ENCODE measurements around the gene TESK2.
"Not testable (repeated sequence)": the region's sequence is repeated elsewhere in the genome, so short reads cannot be mapped to it uniquely, and the experiment has no call there.

TESK2 gene

GRCh38 chr1:45411510-45411899 lies 79.5 kb downstream of the TESK2 start:
- DNase-seq (ENCODE audit: low read depth), result no peak

- DNase-seq (ENCODE audit: low read depth), result no peak
Measured at GRCh38 chr1:45410850-45411509, 80.0 kb downstream of the TESK2 start.

- DNase-seq (ENCODE audit: low read depth), result no peak
Measured at GRCh38 chr1:45409276-45409675, 81.7 kb downstream of the TESK2 start.

GRCh38 chr1:45407629-45408287 lies 83.2 kb downstream of the TESK2 start:
- no peak for DNase-seq (ENCODE audit: low read depth)

GRCh38 chr1:45405636-45406035 lies 85.3 kb downstream of the TESK2 start:
- no peak for DNase-seq (ENCODE audit: low read depth)

- DNase-seq (ENCODE audit: low read depth), result no peak
Measured at GRCh38 chr1:45403718-45404117, 87.2 kb downstream of the TESK2 start.

GRCh38 chr1:45403298-45403697 lies 87.7 kb downstream of the TESK2 start:
- no peak for DNase-seq (ENCODE audit: low read depth)

DNA sequence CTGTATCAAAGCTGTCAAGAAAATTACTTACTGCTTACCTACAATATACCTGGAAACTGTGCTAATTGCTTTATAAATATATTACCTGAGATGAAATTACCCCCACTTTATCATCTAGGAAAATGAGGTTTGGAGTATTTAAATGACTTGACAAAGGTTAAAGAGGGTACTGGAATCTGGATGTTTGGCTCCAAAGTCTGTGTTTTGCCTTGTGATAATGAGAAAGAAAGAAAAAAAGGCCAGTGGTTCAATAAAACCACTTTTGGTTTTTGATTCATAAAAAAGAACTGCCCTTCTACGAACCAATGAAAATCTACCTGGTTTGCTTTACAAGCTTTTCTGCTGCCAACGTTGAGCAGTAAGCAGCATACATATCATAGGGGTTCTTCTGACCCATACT lies 89.4 kb downstream of the TESK2 start:
- DNase-seq (ENCODE audit: low read depth), result no peak

DNA sequence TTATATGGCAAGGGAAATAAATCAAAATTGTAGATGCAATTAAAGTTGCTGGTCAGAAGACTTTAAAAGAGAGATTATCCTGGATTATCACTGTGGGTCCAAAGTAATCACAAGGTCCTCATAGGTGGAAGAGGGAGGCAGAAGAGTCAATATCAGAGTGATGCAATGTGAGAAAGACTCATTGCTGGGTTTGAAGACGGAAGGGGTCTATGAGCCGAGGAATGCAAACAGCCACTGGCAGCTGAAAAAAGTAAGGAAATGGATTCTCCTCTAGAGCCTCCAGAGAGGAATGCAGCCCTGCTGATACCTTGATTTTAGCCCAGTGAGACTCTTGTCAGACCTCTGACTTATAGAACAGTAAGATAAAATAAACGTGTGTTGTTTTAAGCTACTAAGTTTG lies 90.9 kb downstream of the TESK2 start:
- DNase-seq (ENCODE audit: low read depth), result no peak

DNA sequence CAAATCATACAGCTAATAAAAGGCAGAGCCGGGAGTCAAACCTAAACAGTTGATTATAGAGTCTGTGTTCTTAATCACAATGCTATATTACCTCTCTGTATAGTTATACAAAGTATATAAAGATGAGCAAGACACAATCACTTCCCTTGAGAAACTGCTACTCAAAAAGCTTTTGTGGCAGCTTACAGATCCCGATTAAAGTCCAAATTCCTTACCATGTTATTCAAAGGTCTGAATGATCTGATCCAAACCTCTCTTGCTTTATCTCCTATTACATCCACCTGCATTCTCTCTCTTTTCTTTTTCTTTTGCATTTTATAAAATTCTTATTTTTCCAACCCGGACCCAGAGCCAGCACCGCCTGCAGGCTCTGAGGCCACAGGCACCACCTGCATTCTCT lies 93.7 kb downstream of the TESK2 start:
- DNase-seq (ENCODE audit: low read depth), result no peak

- no peak for DNase-seq (ENCODE audit: low read depth)
Measured at GRCh38 chr1:45395582-45395981, 95.4 kb downstream of the TESK2 start.

GRCh38 chr1:45395051-45395450 lies 95.9 kb downstream of the TESK2 start:
- no peak for DNase-seq (ENCODE audit: low read depth)

- no peak for DNase-seq (ENCODE audit: low read depth)
Measured at GRCh38 chr1:45394342-45394741, 96.6 kb downstream of the TESK2 start.

GRCh38 chr1:45393718-45394302 lies 97.2 kb downstream of the TESK2 start:
- DNase-seq (ENCODE audit: low read depth), result no peak

DNA sequence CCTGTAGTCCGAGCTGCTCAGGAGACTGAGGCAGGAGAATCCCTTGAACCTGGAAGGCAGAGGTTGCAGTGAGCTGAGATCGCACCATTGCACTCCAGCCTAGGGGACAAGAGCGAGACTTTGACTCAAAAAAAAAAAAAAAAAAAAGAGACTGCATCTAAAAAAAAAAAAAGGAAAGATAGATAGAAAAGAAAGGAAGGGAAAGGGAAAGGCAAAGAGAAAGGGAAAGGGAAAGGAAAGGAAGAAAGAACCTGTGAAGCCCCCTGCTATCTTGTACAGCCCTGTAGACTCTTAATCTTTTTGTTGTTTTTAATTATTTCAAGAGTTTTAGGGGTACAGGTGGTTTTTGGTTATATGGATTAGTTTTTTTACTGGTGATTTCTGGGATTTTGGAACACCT lies 104.7 kb downstream of the TESK2 start:
- no peak for DNase-seq (ENCODE audit: low read depth)

DNA sequence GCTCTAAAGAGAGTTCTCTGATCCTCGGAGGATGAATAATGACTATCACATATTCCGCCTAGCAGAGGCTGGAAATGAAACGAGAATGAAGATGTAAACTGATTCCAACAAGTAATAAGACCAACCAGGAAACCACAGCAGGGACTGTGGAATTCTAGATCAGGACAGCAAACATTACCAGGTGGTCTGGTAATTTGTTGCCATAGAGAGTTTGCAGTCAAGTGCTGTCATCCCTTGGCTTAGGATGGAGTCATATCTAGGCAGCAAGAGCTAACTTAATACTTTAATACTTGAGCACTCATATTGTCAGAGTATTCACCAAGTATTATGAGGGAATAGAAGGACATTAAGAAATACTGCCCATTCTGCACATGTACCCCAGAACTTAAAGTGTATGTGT lies 105.7 kb downstream of the TESK2 start:
- DNase-seq (ENCODE audit: low read depth), result no peak

GRCh38 chr1:45384213-45384612 lies 106.8 kb downstream of the TESK2 start:
- DNase-seq (ENCODE audit: low read depth), result not testable (repeated sequence)

DNA sequence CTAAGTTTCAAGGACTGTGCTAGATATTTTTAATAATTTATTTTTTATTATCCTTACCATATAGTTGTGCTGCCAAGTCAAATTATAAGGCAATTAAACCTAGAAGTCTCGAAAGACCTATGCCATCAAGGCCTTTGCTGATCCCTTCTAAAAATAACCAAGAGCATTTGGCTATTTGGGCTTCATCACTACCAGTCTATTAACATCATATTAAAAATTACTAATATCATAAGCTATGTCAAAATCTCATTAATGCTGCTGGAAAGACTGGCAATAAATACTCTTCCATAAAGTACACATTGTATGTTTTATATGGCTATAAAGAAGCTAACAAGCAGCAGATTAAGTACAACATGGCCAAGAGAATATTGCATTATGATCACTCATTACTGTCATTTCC lies 107.8 kb downstream of the TESK2 start:
- no peak for DNase-seq (ENCODE audit: low read depth)

DNA sequence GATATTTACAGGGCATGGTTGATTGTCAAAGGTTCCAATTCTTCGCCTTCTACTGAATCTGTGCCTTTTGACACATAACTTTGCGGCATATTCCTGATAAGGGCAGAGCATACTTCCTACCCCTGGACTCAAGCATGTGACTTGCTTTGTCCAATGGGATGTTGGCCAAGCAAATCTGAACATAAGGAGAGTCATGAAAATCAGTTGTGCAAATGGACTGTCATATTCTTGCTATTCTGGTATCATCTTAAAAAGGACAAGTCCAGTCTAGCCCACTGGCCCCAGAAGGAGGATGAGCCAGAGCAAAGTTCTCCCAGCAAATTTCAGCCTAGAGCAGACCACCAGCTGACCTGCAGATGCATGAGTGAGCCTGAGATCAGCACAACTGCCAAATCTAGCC lies 109.7 kb downstream of the TESK2 start:
- DNase-seq (ENCODE audit: low read depth), result no peak

DNA sequence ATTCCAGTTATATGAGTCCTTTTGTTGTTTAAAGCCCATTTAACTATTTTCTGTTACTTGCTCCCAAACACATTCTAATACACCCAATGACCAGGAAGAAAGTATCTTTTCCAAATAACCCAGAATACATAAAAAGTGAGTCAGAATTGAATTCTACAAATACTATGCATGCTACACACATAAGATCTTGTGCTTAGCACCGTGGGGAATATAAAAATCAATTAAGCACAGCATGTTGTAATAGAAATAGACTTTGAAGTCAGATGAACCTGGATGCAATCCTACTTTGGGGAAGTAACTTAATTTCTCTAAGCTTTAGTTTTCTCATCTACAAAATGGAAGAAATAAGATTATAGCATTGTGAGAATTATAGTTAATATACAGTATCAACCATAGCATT lies 110.2 kb downstream of the TESK2 start:
- DNase-seq (ENCODE audit: low read depth), result no peak

DNA sequence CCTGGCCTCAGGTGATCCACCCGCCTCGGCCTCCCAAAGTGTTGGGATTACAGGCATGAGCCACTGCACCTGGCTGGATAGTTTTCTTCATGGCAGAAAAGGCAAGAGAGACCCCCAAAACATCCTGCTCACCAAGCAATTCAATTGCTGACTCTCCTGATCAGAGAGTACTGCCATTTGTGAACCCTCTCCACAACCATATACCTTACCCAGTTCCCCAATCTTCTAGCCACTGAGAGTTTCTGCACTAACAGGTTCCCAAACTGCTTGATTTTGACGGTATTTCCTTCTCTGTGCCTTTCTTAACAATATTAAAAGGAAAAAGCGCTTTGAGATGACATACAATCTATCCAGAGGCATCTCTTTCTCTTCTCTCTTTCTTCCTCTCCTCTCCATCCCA lies 110.8 kb downstream of the TESK2 start:
- DNase-seq (ENCODE audit: low read depth), result no peak

GRCh38 chr1:45379524-45379923 lies 111.4 kb downstream of the TESK2 start:
- no peak for DNase-seq (ENCODE audit: low read depth)

DNA sequence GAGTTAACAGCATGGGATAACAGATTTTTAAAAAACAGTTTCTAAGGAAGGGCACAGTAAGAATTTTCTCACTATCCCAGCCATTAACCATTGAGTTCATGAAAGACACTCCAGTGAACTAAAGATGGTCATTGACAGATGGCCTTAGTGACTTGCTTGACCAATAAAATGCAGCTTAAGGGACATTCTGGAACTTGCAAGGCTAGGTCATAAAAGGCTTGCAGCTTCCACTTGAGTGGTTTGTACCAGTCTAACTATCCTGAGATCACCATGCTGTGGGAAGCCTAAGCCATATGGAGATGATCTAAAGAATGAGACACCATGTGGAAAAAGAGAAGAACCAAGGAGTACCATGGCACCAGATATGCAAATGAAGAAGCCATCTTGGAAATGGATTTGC lies 112.8 kb downstream of the TESK2 start:
- no peak for DNase-seq (ENCODE audit: low read depth)
